NCI-H146 (cell line): Measurements from ENCODE around the gene MIS18A.
"Not testable (repeated sequence)": the region's sequence is repeated elsewhere in the genome, so short reads cannot be mapped to it uniquely, and the experiment has no call there.

Experiments
- DNase-seq: peaks from one replicate; lab custom pipeline; 2025; lab: John Stamatoyannopoulos, UW

The MIS18A gene, protein sequence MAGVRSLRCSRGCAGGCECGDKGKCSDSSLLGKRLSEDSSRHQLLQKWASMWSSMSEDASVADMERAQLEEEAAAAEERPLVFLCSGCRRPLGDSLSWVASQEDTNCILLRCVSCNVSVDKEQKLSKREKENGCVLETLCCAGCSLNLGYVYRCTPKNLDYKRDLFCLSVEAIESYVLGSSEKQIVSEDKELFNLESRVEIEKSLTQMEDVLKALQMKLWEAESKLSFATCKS

DNA sequence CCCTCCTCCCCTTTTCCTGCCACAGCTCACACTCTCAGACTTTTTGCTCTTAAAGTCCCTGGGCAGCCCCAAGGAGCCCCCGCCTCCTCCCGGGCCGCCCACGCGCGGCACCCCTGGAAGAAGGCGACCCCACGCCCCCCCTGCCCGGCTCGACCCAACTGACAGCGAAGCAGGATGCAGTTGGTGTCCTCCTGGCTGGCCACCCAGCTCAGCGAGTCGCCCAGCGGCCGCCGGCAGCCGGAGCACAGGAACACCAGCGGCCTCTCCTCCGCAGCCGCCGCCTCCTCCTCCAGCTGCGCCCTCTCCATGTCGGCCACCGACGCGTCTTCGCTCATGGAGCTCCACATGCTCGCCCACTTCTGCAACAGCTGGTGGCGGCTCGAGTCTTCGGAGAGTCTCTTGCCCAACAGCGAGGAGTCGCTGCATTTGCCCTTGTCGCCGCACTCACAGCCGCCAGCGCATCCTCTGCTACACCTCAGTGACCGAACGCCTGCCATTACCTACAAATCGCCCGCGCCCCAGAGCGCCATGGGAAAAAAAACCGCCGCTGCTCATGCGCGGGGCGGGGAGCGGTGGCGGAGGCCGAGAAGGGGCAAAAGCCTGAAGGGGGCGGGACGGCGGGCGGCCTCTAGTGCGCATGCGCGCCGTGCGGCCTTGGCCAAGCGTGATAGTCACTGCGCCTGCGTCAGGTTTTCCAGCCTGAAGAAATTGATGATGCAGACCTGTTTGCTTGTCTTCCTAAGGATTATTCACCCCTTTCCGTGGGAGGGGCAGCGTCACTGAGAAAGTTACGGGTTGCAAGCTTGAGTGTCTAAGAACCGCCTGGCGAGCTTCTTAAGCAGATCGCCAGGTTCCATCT is at the start of gene MIS18A:
MIS18A (minus strand) TSS at position 532 of the 859 bp plus-strand sequence; CDS start at position 497, 35 bp downstream.
- peak; percentile 89 for DNase-seq

DNA sequence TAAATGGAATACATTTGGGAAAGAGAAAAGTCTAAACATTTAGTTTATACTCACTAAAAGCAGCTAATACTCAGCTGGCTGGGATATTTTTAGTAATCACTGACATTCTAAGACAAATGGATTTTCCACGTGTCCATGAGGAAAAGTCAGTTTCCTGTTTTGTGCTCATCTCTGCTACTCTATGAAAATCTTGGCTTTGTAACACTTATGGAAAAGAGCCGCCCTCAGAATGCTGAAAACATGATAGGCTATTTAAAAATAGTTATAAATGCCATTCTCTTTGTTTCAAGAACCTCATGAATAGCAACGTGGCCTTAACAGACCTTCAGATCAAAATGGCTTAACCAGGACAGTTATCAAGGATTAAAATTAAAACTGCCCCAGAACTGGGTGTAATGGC is 49.7 kb upstream of the MIS18A start:
- no peak for DNase-seq

DNA sequence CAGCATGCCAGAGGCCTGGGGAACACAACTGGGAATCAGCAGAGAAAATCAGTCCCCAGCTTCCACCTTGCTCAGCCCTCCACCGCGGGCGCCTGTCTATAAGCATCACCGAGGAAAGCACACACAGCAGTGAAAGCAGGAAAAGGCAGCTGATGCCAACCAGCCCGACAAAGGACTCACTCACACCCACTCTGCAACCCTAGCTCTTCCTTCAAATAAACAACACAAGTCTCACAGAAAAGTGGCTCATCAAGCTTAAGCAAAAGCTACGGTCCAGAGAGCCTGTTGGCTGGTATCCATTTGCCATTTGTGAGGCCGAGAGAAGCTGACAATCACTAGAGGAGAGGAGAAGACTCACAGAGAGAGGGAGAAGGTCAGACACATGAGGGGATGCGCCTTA is 46.9 kb upstream of the MIS18A start:
- DNase-seq = no peak

DNA sequence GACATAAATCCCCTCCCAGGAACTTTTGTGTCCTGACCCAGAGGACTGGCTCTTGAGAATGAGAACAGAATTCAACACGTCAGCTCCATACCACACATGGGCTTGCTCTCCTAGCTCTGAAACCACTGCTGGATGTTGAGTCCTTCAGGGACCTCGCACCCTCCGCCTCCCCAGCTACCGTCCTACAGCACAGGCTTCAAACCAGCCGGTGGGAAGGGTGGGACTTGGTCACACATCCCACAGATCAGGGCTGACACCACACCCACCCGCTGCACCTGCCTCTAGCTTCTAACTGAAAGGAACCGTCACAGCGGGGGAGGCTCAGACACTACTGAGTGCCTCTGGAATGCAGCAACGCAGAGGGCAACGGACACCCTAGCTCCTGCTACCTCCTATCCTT is 43.8 kb upstream of the MIS18A start:
- no peak for DNase-seq

DNA sequence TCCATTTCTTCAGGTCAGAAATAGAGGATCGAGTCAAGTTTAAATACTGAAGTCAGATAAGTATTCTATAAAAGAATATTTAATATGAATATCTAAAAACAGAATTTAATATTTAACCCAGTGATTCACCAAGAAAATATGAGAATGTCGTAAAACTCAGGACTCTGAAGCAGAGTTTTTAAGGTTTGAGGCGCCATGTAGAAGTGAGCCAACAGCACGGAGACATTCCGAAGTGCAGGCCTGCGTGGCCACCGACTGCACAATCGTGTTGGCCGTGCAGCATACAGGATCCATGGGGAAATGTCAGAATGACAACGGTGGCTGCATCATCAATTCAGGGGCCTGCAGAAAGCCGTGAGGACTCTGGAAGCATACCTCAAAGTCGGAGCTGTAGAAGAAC is 43.3 kb upstream of the MIS18A start:
- DNase-seq = no peak

DNA sequence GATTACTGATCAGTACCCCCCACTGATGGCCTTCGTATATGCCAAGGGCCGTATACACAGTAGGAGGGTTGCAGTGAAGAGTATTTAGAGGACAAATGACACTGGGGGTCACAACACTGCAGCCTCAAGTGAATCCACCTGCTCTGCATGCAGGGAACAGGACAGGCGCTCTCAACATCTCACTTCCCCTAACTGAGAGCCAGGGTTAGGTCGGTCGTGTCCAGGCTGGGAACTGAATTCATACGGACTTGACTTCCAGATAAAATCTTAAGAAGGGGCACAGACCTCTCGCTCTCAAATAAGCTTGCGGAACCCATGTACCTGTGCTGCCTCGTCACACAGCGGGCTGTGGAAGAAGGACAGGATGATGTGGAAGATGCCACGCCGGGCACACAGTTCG is 42.6 kb upstream of the MIS18A start:
- DNase-seq = no peak

DNA sequence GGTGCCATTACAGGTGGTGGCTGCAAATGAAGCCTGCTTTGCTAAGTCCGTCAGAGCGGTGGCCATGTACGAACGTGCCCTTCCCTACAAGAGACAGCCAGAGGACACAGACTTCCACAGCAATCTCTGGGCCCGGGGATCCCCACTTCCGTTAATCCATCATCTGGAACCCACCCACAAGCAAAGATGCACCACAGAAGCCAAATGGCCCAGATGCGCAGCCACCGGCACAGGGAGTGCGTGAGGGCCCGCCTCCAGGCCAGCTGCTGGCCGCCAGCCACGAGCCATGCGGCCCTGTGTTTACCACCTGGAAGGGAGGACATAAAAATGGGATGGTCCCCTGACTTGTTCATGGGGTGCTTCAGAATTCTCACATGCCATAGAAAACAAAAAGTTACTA is 41.9 kb upstream of the MIS18A start:
- no peak for DNase-seq

DNA sequence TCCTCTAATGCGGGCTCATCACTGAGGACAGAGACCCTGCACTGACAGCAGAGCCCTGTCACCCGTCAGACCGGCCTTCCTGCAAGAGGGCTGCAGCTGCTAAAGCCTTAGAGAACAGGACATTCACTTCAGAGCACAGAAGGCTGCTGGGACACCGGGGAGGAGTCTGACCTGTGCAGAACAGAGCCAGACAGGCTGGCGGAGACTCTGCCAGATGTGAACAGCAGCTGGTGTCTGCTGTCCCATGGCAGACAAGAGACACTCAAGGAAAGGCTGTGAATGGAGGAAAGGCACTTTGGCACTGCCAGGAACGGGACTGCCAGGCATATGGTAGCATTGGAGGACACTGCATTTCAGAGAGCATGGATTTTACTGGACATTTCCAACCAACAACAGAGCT is 41.2 kb upstream of the MIS18A start:
- DNase-seq = no peak

DNA sequence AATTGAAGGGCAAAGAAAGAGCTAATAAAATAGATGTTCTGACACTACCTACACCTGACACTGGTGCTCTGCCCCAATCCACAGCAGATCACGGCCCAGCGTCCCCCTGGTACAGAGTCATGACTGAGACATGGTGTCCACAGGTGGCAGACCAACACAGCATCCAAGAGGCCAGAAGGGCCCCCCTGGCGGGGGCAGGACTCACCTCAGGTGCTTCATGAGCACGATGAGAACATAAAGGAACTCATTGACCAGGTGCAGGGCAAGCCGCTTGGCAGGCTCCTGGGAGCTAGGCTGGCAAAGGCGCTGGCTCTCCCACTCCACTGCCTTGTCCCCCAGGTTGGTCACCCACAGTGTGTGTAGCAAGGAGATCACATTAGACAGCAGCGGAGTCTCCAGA is 40.2 kb upstream of the MIS18A start:
- DNase-seq = no peak

DNA sequence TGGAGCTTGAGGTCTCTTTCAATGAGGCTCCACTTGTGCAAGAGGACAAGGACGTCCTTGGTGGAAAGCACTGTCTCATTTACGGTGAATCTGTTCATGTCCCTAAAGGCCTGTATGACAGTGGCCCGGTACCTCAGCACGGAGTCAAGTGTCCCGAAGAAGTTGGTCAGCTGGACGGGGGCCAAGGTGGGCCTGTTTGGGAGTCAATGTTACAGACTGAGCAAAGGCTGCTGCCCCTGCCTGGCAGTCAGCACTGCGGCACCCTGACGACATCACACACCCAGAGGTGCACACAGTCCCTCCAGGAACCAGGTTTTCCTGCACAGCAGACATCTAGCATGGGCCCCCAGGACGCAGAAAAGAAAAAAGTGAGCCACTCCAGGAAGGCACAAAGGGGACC is 38.9 kb upstream of the MIS18A start:
- no peak for DNase-seq

DNA sequence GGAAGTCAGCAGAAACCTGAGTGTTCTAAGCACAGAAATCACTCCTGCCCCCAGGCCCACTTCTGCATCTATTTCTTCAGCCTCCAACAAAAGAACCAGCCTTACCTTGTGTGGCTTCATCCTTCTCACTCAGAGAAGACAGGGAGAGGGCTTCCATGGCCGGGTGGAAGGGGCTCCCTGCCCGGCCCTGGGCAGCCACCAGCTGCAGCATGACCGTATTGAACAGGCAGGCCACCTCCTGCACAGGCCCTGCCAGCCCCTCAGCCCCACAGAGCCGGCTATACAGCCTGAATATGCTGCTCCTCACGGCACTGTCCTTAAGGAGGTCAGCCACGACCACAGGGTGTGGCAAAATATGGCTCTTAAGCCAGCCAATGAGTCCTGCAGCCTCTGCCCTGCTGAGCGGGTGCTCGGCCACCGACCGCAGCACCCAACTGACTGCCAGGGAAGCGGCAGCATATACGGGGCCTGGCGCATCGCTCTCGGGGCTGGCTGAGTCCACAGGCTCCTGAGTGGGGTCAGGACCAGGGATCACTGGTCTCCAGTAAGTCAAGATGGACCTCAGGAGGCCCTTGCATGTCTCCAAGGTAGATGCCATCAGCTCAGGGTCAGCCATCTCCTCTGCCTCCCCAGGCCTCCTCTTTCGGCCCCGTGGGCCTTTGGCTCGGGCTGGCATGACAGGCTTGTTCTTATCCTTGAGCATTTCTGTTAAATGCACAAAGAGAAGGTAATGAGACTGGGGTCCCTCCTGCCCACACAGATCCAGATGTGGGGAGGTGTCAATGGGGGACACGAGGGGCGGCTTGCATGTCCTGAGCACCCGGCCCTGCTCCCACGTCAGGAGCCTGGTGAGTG is 37.7 kb upstream of the MIS18A start:
- DNase-seq = no peak

DNA sequence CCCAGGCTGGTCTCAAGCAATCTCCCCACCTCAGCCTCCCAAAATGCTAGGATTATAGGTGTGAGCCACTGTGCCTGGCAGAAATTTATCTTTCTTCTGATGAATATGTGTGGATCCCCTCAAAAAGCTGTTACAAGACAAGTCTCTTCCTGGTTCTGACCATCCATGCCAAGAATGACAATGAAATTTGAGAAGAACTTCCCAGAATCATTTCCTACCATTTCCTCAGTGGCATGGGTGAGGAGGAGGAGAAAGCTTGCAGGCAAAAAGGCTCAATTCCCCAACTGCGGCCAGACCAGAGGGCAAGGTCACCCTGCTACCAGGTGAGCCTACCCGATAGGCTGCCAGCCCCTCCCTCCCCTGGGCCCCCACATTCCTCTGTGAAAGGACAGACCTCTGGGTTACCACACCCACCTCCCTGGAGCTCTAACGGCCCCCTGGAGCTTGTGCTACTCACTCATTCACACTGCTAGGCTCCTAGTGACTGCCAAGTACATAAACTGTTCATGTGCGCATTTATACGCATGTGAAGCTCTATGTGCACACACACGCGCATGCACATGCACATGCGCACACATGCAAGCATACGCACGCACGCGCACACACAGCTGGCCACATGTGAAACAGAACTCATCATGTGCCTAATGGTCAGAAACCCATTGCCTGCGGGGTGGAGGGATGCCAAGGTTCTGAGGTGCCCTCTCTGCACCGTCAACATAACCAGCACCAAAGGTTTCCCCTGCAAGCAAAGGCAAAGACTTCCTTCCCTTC is 36.8 kb upstream of the MIS18A start:
- DNase-seq = no peak

DNA sequence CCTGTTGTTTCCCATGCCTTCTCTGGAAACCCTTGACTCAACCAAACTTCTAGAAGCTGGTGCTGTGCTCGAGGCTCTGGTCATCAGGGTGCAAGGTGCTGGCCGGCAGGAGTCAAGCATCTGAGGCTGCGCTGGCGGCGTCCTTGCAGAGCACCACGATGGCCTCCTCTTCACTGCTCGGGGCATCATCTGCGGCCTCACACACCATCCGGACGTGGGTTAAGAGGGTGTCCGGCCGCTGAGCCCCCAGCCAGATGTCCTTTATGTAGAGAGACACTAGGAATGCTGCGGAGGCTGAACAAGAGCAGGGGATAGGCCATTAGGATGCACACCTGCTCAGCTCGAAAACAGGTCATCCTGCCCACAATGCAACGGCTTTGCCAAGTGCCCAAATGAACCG is 36.0 kb upstream of the MIS18A start:
- no peak for DNase-seq

DNA sequence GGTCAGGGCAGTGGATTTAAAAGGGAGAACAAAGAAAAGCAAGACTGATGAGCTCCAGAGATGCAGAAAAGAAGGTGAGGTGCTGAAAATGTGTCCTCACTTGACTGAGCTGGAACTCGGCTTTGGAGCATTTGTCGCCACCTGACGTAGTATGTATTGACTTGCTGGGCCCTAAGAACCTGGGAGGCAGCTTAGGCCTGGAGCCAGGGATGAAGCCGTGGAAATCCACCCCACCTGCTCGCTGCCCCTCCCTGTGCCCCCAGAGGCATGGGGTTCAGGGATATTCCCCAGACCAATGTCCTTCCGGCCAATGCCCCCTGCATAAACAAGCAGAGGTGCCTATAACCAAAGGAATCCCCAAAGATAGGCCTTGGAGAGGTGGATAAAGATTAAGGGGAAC is 34.1 kb upstream of the MIS18A start:
- no peak for DNase-seq

DNA sequence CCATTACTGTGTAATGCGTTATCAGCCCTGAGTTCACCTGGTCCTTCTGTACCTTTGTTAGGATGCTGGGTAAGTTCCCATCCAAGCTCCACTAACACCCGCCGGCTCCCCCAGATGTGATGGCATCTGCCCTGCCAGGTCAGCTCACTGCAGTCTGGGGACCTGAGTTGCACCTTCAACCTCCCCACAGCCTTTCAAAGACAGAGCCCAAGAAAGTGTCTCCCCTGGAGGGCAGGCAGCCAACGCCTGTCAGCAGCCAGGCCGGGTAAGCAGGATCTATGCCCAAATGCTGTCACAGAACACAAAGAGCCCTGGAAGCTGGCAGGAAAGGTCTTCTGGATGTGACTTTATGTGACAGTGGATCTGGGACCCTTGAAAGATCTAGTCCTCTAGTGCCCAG is 33.5 kb upstream of the MIS18A start:
- DNase-seq = no peak

DNA sequence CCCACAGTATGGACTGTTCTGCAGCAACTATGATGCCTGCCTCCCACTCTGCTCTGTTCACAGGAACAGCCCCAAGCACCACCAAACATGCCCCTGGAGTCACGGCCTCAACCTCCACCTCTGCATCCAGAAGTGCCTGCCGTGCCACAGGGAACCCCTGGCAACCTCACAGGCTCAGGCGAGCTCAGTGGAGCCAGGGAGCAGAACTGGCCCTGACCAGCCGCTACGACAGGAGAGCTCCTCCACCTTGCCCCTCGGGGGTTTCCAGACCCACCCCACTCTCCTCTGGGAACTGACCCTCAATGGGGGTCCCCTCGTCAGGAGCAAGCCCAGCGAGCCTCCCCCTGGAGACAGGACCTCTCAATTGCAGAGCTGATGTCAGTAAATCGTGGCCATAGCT is 32.8 kb upstream of the MIS18A start:
- DNase-seq = no peak

DNA sequence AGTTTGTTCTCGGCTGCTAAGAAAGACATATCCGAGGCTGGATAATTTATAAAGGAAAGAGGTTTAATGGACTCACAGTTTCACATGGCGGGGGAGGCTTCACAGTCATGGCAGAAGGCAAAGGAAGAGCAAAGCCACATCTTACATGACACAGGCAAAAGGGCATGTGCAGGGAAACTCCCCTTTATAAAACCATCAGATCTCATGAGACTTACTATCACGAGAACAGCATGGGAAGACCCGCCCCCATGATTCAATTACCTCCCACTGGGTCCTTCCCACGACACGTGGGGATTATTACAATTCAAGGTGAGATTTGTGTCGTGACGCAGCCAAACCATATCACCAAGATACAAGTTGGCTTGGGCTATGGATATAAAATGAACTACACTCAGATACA is 32.1 kb upstream of the MIS18A start:
- not testable (repeated sequence) for DNase-seq

DNA sequence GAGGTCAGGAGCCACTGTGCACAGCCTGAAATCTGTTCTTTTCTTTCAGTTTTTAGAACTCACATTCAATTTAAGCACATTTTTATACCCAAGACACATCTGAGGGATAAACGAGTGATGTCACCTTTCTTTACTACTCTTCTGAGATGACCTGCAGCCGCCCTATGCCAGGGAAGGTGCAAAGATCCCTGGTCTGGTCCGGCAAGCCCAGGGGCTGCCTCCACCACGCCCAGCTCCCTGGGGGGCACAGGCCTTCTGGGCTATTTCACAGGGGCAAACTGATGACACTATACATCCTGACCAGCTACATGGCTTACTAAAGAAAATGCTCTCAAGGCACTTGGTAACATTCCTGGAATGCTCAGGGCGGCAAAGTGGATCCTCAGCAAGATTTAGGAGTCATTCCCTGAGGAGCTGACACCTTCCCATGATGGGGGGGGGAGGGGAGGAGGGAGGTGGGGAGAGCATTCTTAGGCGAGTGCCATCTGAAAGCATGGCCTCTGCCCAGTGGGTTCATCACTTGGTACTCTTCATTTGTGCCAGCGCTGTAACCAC is 31.1 kb upstream of the MIS18A start:
- no peak for DNase-seq

DNA sequence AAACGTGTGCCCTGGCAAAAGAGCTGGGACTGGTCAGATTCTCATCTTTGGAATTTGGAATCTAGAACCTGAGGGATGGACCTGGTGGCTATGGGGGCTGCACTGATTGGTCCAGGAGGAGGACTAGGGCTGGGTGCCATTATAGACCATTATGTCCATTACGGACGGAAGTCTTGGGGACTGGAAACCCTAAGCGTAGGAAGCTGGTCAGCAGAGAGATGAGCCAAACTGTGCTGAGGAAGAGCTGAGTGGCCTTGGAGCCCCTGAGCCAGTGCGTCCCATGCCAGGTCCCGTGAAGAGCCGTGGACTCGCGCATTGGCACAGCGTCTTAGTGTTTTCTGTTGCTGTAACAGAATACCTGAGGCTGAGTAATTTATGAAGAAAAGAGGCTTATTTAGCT is 29.8 kb upstream of the MIS18A start:
- no peak for DNase-seq

DNA sequence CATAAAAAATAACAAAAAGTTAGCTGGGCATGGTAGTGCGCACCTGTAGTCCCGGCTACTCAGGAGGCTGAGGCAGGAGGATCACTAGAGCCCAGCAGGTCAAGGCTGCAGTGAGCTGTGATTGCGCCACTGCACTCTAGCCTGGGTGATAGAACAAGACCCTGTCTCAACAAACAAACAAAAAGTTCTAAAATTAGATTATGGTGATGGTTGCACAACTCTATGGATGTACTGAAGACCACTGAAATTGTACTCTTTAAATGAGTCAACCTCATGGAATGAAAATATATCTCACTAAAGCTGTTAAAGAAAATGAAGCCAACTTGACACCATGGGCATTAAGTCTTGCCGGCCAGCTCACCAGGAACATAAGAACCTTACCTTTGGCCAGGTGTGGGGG is 28.9 kb upstream of the MIS18A start:
- DNase-seq = no peak

DNA sequence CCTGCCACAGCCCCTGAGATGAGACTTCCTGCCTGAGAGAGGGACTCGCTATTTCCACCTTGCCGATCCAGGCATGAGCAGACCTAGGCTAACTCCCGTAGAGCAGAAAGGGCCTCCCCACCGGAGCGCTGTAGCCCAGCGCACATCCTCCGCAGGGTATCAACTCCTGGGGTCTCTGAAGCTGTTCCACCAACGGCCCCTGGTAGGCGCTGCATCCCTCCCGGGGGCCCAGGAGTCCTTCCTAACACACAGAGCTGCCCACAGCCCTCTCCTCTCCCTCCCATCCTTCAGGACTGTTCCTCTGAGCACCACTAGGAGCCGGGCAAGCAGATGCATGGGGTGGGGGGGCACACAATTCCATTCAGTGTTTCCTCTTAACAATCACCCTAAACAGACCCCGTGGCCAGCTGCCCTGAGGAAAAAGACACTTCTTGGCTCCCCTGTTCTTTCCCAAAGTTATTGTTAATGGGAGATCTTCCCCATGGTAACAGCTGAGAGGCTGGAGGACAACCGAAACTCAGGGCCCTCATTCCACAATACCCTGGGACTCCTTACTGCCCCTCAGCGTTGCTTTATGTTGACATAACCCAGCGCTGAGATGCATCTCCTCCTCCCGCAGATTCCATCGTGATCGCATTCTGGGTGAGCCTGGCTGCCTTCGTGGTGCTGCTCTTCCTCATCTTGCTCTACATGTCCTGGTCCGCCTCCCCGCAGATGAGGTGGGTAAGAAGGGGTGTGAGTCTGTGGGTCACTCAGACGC is 27.4 kb upstream of the MIS18A start:
- no peak for DNase-seq
